Measurements from ENCODE around the gene NCAM2. TPM values are rescaled to one million over a fixed set of nuclear protein-coding genes. Genes with fewer than 3 reads are reported as not detected.

Gene NCAM2
- total RNA-seq (not detected), polyA plus RNA-seq (not detected)

GRCh38 chr21:20997636-20998455, at the start of gene NCAM2:
Gene NCAM2 (plus strand): TSS chr21:20998409.
- H3K36me3 Mint-ChIP-seq, result no peaks in the 10 kb centered on the region
- peaks cover 10 to 25% of the 10 kb centered on the region in 2 donors for H3K27me3 Mint-ChIP-seq
- peak; percentile 17 to 61 (median 49) for DNase-seq
- H3K27ac Mint-ChIP-seq, result peak within 1 kb of the TSS in 1 of 8 donors; percentile 26
- CTCF ChIA-PET, result interaction anchor here (0.6 kb wide), 1 partner anchor 12 kb away, joined by 3 read pairs; no protein-coding TSS in a partner anchor
- Histone ChIP-seq H3K9me3 (ENCODE audit: low read length) (no peaks in the 10 kb centered on the region), H3K4me1 (ENCODE audit: insufficient read depth, low read length) (no peaks in the 10 kb centered on the region), H3K36me3 (ENCODE audit: insufficient read depth, low read length) (no peaks in the 10 kb centered on the region), H3K27me3 (ENCODE audit: insufficient read depth, low read length, poor library complexity, severe bottlenecking) (no peaks in the 10 kb centered on the region), H3K27ac (ENCODE audit: low read depth, low read length) (no peak within 1 kb of the TSS), H3K4me3 (ENCODE audit: low read length) (peak within 1 kb of the TSS; percentile 40)
- H3K9me3 Mint-ChIP-seq, result peaks cover 0 to 1% (median 0%) of the 10 kb centered on the region in 5 donors
- peak within 1 kb of the TSS; percentile 23 to 81 (median 73) for H3K4me3 Mint-ChIP-seq
- H3K4me1 Mint-ChIP-seq, result peaks cover 0 to 13% (median 9%) of the 10 kb centered on the region in 3 donors
- POLR2A ChIA-PET, result no interaction called here

GRCh38 chr21:20949884-20950283, 48.3 kb upstream of the NCAM2 start:
- no peaks in the 10 kb centered on the region for H3K27me3 Mint-ChIP-seq

GRCh38 chr21:20965816-20966215, 32.4 kb upstream of the NCAM2 start:
- DNase-seq, result no peak
- Histone ChIP-seq H3K9me3 (ENCODE audit: low read length) (no peaks in the 10 kb centered on the region), H3K4me1 (ENCODE audit: insufficient read depth, low read length) (no peaks in the 10 kb centered on the region), H3K36me3 (ENCODE audit: insufficient read depth, low read length) (no peaks in the 10 kb centered on the region), H3K27ac (ENCODE audit: low read depth, low read length) (no peak overlapping the region), H3K4me3 (ENCODE audit: low read length) (no peak overlapping the region), H3K27me3 (ENCODE audit: insufficient read depth, low read length, poor library complexity, severe bottlenecking) (no peaks in the 10 kb centered on the region)
- Mint-ChIP-seq H3K36me3 (no peaks in the 10 kb centered on the region), H3K4me3 (no peak overlapping the region), H3K4me1 (no peaks in the 10 kb centered on the region), H3K9me3 (peaks cover 0 to 9% (median 0%) of the 10 kb centered on the region in 5 donors), H3K27ac (no peak overlapping the region), H3K27me3 (no peaks in the 10 kb centered on the region)
- ChIA-PET CTCF (no interaction called here), POLR2A (no interaction called here)

More at GRCh38 chr21:20949884-20950283, 48.3 kb upstream of the NCAM2 start:
- ChIA-PET POLR2A (no interaction called here), CTCF (no interaction called here)
- no peaks in the 10 kb centered on the region for H3K27me3 ChIP-seq (ENCODE audit: insufficient read depth, low read length, poor library complexity, severe bottlenecking)
- no peaks in the 10 kb centered on the region for H3K9me3 ChIP-seq (ENCODE audit: low read length)
- no peaks in the 10 kb centered on the region for H3K36me3 ChIP-seq (ENCODE audit: insufficient read depth, low read length)
- DNase-seq, result no peak
- no peaks in the 10 kb centered on the region for H3K4me1 ChIP-seq (ENCODE audit: insufficient read depth, low read length)
- H3K4me3 ChIP-seq (ENCODE audit: low read length), result no peak overlapping the region
- no peak overlapping the region for H3K4me3 Mint-ChIP-seq
- no peak overlapping the region for H3K27ac ChIP-seq (ENCODE audit: low read depth, low read length)
- no peaks in the 10 kb centered on the region for H3K36me3 Mint-ChIP-seq
- no peak overlapping the region for H3K27ac Mint-ChIP-seq
- peaks cover 0 to 8% (median 0%) of the 10 kb centered on the region in 5 donors for H3K9me3 Mint-ChIP-seq
- H3K4me1 Mint-ChIP-seq, result no peaks in the 10 kb centered on the region

- Mint-ChIP-seq H3K4me1 (no peaks in the 10 kb centered on the region), H3K27ac (no peak overlapping the region), H3K4me3 (no peak overlapping the region), H3K27me3 (no peaks in the 10 kb centered on the region), H3K9me3 (peaks cover 0 to 10% (median 0%) of the 10 kb centered on the region in 5 donors), H3K36me3 (no peaks in the 10 kb centered on the region)
- Histone ChIP-seq H3K27me3 (ENCODE audit: insufficient read depth, low read length, poor library complexity, severe bottlenecking) (no peaks in the 10 kb centered on the region), H3K9me3 (ENCODE audit: low read length) (no peaks in the 10 kb centered on the region), H3K27ac (ENCODE audit: low read depth, low read length) (no peak overlapping the region), H3K36me3 (ENCODE audit: insufficient read depth, low read length) (no peaks in the 10 kb centered on the region), H3K4me3 (ENCODE audit: low read length) (no peak overlapping the region), H3K4me1 (ENCODE audit: insufficient read depth, low read length) (no peaks in the 10 kb centered on the region)
- ChIA-PET POLR2A (no interaction called here), CTCF (no interaction called here)
- DNase-seq, result no peak
Observed at GRCh38 chr21:20968391-20968790, 29.8 kb upstream of the NCAM2 start.

GRCh38 chr21:20970691-20971090, 27.5 kb upstream of the NCAM2 start:
- H3K27me3 ChIP-seq (ENCODE audit: insufficient read depth, low read length, poor library complexity, severe bottlenecking), result no peaks in the 10 kb centered on the region
- H3K4me3 ChIP-seq (ENCODE audit: low read length), result no peak overlapping the region
- Mint-ChIP-seq H3K27me3 (no peaks in the 10 kb centered on the region), H3K4me3 (no peak overlapping the region), H3K36me3 (no peaks in the 10 kb centered on the region), H3K4me1 (no peaks in the 10 kb centered on the region), H3K27ac (no peak overlapping the region), H3K9me3 (peaks cover 0 to 10% (median 0%) of the 10 kb centered on the region in 5 donors)
- no peaks in the 10 kb centered on the region for H3K9me3 ChIP-seq (ENCODE audit: low read length)
- DNase-seq, result no peak
- CTCF ChIA-PET, result no interaction called here
- no peaks in the 10 kb centered on the region for H3K4me1 ChIP-seq (ENCODE audit: insufficient read depth, low read length)
- POLR2A ChIA-PET, result no interaction called here
- no peaks in the 10 kb centered on the region for H3K36me3 ChIP-seq (ENCODE audit: insufficient read depth, low read length)
- H3K27ac ChIP-seq (ENCODE audit: low read depth, low read length), result no peak overlapping the region

- Mint-ChIP-seq H3K4me1 (no peaks in the 10 kb centered on the region), H3K27ac (no peak overlapping the region), H3K27me3 (no peaks in the 10 kb centered on the region), H3K36me3 (no peaks in the 10 kb centered on the region), H3K4me3 (no peak overlapping the region), H3K9me3 (peaks cover 0 to 4% (median 0%) of the 10 kb centered on the region in 5 donors)
- POLR2A ChIA-PET, result no interaction called here
- Histone ChIP-seq H3K27ac (ENCODE audit: low read depth, low read length) (no peak overlapping the region), H3K27me3 (ENCODE audit: insufficient read depth, low read length, poor library complexity, severe bottlenecking) (no peaks in the 10 kb centered on the region), H3K9me3 (ENCODE audit: low read length) (no peaks in the 10 kb centered on the region), H3K4me1 (ENCODE audit: insufficient read depth, low read length) (no peaks in the 10 kb centered on the region), H3K4me3 (ENCODE audit: low read length) (no peak overlapping the region), H3K36me3 (ENCODE audit: insufficient read depth, low read length) (no peaks in the 10 kb centered on the region)
- DNase-seq, result no peak
- CTCF ChIA-PET, result no interaction called here
Observed at GRCh38 chr21:20971296-20971921, 26.8 kb upstream of the NCAM2 start.

GRCh38 chr21:20994790-20995189, 3.4 kb upstream of the NCAM2 start:
- ChIA-PET POLR2A (no interaction called here), CTCF (no interaction called here)
- Mint-ChIP-seq H3K4me3 (no peak overlapping the region), H3K9me3 (peaks cover 0 to 1% (median 0%) of the 10 kb centered on the region in 5 donors), H3K27me3 (peaks cover 8 to 14% of the 10 kb centered on the region in 2 donors), H3K4me1 (peaks cover 0 to 11% (median 9%) of the 10 kb centered on the region in 3 donors), H3K36me3 (no peaks in the 10 kb centered on the region), H3K27ac (no peak overlapping the region)
- Histone ChIP-seq H3K36me3 (ENCODE audit: insufficient read depth, low read length) (no peaks in the 10 kb centered on the region), H3K4me3 (ENCODE audit: low read length) (no peak overlapping the region), H3K27ac (ENCODE audit: low read depth, low read length) (no peak overlapping the region), H3K27me3 (ENCODE audit: insufficient read depth, low read length, poor library complexity, severe bottlenecking) (no peaks in the 10 kb centered on the region), H3K4me1 (ENCODE audit: insufficient read depth, low read length) (no peaks in the 10 kb centered on the region), H3K9me3 (ENCODE audit: low read length) (no peaks in the 10 kb centered on the region)
- DNase-seq, result no peak
